ENCODE measurements around the gene JADE1.

GRCh38 chr4:128868758-128869157 is 59.3 kb downstream of the JADE1 start:
- TF ChIP-seq TAF1 (IDR thresholded peaks at IDR 0.05; ENCODE audit: borderline replicate concordance, insufficient read depth, low read length): no peak
- no peak for TF ChIP-seq REST (IDR thresholded peaks at IDR 0.05; ENCODE audit: insufficient read depth in 1 of 2, low read depth in 2 of 2, low read length in 2 of 2)
- no peak for TF ChIP-seq POLR2AphosphoS5 (IDR thresholded peaks at IDR 0.05; ENCODE audit: low read depth, low read length)
- no peak for TF ChIP-seq FOXP2 (optimal IDR thresholded peaks at IDR 0.05; ENCODE audit: borderline replicate concordance, extremely low read depth, extremely low read length, insufficient read depth)
